IPS-15b (cell line): ENCODE results near the gene NBDY.
"Not testable (repeated sequence)": the region's sequence is repeated elsewhere in the genome, so short reads cannot be mapped to it uniquely, and the experiment has no call there.

Experiments
- H3K27me3 ChIP-seq: one replicate; pipeline ENCODE4 v1.6.1; 2013; ENCODE audit warnings: low read length; ENCODE audit not compliant: control insufficient read depth, insufficient read depth
- H3K36me3 ChIP-seq: one replicate; pipeline ENCODE4 v1.6.1; 2013; ENCODE audit warnings: low read length; ENCODE audit not compliant: control insufficient read depth, insufficient read depth
- H3K4me1 ChIP-seq: one replicate; pipeline ENCODE4 v1.6.1; 2013; ENCODE audit warnings: mild to moderate bottlenecking, low read length; ENCODE audit not compliant: control insufficient read depth, insufficient read depth
- H3K4me3 ChIP-seq: one replicate; pipeline ENCODE4 v1.5.1; 2013; ENCODE audit warnings: low read depth, low read length
- H3K9ac ChIP-seq: one replicate; pipeline ENCODE4 v1.6.1; 2013; ENCODE audit warnings: low read depth, mild to moderate bottlenecking, low read length
- H3K9me3 ChIP-seq: one replicate; pipeline ENCODE4 v1.6.1; 2013; ENCODE audit warnings: mild to moderate bottlenecking, low read length; ENCODE audit not compliant: control insufficient read depth, insufficient read depth

Gene NBDY

DNA sequence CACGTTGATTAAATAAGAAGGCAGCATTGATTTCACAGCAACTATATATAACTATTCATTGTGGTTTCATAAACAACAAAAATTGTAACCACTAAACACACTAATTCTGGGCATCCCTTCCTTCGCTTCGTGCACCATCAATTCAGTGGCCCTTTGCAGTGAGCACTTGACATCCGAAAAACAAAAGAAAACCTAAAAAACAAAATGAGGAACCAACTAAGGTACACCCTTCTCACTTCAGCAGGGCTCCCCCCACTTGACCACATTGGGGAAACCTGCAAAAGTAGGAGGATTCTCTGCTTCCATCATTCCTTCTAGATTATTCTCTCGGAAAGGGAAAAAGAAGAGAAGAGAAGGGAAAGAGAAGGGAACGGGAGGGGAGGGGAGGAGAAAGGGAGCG, 28.3 kb downstream of the NBDY start:
- Histone ChIP-seq H3K9ac (no peak overlapping the region), H3K27me3 (no peaks in the 10 kb centered on the region), H3K4me3 (no peak overlapping the region), H3K36me3 (no peaks in the 10 kb centered on the region), H3K9me3 (no peaks in the 10 kb centered on the region), H3K4me1 (no peaks in the 10 kb centered on the region)

DNA sequence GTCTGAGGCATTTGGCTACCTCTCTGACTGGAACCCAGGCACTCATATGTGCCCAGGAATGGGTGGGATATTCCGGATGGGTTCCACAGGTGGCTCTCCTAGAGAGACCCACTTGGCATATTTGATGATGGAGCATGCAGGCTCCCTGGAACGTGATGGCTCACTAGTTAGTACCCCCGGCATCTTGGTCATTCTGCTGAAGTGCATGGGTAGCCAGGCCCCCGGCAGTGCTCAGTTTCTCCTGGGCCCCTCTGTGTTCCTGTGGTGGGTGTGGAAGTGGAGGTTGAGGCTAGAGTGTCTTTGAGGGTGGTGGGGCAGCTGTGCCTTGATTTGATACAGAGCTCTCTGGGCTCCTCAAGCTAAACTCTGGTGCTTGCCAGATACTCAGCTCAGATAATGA, 29.4 kb downstream of the NBDY start:
- Histone ChIP-seq H3K27me3 (no peaks in the 10 kb centered on the region), H3K9me3 (no peaks in the 10 kb centered on the region), H3K9ac (no peak overlapping the region), H3K36me3 (no peaks in the 10 kb centered on the region), H3K4me1 (no peaks in the 10 kb centered on the region), H3K4me3 (no peak overlapping the region)

DNA sequence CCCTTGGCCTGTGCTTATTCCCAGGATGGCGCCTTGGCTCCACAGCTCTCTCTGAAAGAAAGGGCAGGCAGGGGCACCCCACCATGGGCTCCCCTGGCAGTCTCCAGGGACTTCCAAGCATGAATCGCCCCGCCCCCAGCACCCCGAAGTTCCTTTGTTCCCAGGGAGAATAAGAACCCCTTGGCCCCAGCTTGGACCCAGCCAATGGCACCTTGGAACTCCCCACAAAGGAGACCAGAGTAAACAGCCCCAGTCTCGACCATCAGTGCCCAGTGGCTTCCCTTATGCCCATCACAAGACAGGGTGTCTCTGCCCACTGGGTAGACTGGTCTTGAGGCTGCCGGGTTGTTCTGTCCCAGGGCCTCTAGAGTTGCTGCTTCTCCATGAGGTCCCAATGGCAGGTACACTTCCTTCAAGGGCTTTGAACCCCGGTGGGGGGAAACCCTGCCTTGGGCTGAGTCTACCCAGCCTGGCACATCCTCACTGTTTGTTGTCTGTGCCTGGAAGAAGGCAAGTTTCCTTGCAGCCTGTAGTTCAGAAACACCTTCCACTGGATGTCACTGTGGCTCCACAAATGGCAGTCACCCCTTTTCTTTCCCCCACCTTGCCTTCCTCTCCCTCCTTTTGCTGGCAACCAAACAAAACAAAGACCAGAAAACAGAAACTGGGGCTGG, 30.8 kb downstream of the NBDY start:
- Histone ChIP-seq H3K9ac (no peak overlapping the region), H3K9me3 (no peaks in the 10 kb centered on the region)

DNA sequence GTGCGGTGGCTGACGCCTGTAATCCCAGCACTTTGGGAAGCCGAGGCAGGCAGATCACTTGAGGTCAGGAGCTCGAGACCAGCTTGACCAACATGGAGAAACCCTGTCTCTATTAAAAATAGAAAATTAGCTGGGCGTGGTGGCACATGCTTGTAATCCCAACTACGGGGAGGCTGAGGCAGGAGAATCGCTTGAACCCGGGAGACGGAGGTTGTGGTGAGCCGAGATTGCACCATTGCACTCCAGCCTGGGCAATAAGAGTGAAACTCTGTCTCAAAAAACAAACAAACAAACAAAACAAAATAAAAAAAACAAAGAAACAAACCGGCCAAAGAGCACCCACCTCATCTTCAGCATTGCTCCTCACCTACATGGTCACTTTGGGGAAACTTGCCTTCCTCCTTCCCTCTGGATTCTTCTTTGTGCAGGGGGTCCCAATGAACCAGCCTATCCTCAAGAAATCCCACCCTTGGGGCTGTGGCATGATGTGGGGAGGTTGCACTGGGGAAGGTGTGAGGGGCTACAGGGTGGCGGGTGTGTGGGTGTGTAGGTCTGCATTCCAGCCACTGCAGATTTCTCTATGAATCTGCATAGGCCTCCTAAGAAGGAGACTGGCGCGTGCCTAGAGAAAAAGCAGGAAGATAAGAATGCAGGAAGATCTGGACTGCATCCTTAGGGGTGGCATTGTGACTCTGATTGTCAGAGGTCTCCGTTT, 31.5 kb downstream of the NBDY start:
- not testable (repeated sequence) for H3K27me3 ChIP-seq, H3K4me3 ChIP-seq, H3K36me3 ChIP-seq, H3K9me3 ChIP-seq, H3K9ac ChIP-seq, H3K4me1 ChIP-seq

More for the DNA sequence above, 30.8 kb downstream of the NBDY start:
- no peaks in the 10 kb centered on the region for H3K27me3 ChIP-seq
- H3K4me1 ChIP-seq = no peaks in the 10 kb centered on the region
- no peaks in the 10 kb centered on the region for H3K36me3 ChIP-seq
- no peak overlapping the region for H3K4me3 ChIP-seq

DNA sequence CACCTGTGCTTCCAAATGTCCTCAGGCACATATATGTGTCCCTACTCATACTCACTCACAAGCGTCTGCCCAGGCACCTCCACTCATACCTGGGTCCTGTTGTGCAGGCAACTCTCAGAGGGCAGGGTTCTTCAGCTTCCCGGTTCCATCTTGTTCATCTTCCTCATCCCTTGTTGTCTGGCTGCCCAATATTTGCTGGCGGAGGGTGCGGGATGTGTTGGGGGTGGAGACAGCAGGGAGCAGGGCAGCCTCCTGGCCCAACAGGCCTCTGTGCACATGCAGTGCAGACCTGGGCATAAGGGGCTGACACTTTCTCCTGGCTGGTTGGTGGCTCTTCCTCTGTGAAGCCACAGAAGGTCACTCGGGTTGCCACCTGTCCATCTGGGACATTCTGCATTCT, 32.1 kb downstream of the NBDY start:
- Histone ChIP-seq H3K27me3 (no peaks in the 10 kb centered on the region), H3K9ac (no peak overlapping the region), H3K4me3 (no peak overlapping the region), H3K4me1 (no peaks in the 10 kb centered on the region), H3K36me3 (no peaks in the 10 kb centered on the region), H3K9me3 (no peaks in the 10 kb centered on the region)

DNA sequence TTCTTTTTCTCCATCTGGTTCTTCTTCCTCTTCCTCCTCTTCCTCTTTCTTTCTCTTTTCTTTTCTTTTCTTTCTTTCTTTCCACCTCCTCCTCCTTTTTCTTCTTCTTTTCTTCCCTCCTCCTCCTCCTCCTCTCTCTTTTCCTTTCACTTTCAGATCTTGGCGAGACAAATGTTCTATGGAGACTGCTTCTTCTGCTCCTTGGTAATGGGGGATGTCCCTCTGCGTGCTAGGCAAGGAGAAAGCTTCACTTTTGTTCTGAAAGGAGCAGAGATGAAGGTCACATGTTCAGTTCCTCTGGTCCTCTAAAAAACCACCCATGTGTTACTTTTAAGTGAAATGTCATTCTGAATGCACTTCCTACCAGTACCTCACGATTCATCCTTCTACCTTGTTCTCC, 33.2 kb downstream of the NBDY start:
- Histone ChIP-seq H3K9me3 (no peaks in the 10 kb centered on the region), H3K36me3 (peaks cover 5% of the 10 kb centered on the region), H3K4me1 (no peaks in the 10 kb centered on the region), H3K9ac (no peak overlapping the region), H3K4me3 (no peak overlapping the region), H3K27me3 (no peaks in the 10 kb centered on the region)

DNA sequence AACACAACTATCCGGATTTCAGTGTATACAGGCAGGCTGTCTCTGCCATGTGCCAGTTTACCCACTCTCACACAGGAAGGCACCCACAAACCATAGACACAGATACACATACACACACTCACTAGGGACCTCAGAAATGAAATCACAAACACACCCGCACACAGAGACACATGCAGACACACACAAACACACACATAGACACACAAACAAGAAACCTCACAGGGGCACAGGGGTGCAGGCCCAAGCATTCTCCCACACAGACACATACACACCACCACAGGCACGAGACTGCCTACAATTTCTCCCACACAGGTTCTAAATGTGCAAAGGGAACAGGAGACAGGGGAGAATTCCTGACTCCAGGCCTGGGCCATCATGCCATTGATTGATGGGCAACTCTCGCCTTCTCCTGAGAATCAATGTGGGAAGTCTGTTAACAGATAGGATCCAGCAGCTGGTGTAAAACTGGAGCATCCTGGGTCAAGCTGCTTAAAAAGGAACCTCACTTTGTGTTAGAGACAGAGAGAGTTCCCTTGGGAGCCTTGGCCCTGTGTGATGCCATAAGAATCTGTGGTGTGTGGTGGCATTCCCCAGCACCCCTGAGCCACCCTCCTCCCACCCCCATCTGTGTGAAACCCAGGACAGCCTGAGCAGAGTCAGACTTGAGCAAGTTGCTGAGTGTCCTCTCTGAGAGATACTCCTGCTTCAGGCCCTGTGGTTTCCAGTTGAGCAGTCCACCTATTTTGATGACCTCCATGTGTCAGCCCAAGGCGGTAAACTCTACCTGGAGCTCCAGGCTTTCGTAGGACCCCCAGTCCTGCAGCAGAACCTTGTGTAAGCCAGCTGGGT, 33.9 kb downstream of the NBDY start:
- H3K9ac ChIP-seq = no peak overlapping the region
- H3K4me3 ChIP-seq = no peak overlapping the region
- H3K9me3 ChIP-seq = no peaks in the 10 kb centered on the region
- H3K4me1 ChIP-seq = no peaks in the 10 kb centered on the region
- no peaks in the 10 kb centered on the region for H3K27me3 ChIP-seq
- peaks cover 8% of the 10 kb centered on the region for H3K36me3 ChIP-seq

DNA sequence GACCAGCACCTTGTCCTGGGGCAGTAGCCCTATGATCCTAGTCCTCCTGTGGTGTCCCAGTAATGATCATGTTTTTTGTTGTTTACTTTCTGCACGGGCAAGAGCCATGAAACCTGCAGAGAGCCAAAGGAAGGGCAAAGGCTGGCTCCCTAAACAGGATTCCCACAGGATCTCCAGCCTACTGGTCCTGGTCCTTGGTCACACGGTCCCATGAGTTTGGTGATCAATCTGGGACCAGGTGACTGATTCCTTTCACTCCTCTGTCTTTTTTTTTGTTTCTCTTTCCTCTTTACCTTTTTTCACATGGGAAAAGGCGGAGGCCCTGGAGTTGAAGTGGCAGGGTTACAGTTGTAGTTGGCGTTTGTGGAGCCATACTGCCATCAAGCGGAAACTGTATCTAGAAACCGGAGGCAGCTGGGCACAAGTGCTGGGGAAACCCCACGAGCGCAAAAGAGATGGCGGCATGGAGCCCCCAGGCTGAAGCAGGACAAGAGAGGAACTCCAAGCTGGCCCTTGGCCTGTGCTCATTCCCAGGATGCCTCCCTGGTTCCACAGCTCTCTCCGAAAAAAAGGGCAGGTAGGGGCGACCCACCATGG, 34.6 kb downstream of the NBDY start:
- Histone ChIP-seq H3K4me3 (no peak overlapping the region), H3K9ac (no peak overlapping the region), H3K36me3 (peaks cover 8% of the 10 kb centered on the region), H3K27me3 (no peaks in the 10 kb centered on the region), H3K9me3 (no peaks in the 10 kb centered on the region), H3K4me1 (no peaks in the 10 kb centered on the region)

DNA sequence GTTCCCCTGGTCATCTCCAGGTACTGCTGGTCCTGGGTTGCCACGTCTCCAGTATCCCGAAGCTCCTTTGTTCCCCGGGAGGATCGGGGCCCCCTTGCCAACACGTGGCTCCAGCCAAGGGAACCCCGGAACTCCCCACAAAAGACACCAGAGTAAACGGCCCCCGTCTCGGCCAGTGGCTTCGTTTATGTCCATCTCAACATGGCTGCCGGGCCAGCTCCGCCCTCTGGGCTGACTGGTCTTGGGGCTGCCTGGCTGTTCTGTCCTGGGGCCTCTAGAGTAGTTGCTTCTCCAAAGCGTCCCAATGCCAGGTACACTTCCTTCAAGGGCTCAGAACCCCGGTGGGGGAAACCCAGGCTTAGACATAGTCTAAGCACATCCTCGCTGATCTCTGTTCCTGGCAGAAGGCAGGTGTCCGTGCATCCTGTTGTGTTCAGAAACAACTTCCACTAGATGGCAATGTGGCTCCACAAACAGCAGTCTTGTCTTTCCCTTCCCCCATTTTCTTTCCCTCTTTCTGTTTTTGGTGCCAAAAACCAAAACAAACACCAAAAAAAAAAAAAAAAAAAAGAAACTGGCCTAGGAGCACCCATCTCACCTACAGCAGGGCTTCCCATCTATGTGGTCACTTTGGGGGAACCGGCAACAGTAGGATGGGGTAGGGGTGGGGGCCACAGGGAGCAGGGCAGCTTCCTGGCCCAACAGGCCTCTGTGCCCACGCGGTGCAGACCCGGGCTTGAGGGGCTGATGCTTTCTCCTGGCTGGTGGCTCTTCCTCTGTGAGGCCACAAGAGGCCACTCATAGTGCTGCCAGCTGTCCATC, 35.3 kb downstream of the NBDY start:
- Histone ChIP-seq H3K36me3 (peaks cover 8% of the 10 kb centered on the region), H3K27me3 (no peaks in the 10 kb centered on the region), H3K4me3 (no peak overlapping the region), H3K9me3 (no peaks in the 10 kb centered on the region), H3K4me1 (no peaks in the 10 kb centered on the region), H3K9ac (no peak overlapping the region)

DNA sequence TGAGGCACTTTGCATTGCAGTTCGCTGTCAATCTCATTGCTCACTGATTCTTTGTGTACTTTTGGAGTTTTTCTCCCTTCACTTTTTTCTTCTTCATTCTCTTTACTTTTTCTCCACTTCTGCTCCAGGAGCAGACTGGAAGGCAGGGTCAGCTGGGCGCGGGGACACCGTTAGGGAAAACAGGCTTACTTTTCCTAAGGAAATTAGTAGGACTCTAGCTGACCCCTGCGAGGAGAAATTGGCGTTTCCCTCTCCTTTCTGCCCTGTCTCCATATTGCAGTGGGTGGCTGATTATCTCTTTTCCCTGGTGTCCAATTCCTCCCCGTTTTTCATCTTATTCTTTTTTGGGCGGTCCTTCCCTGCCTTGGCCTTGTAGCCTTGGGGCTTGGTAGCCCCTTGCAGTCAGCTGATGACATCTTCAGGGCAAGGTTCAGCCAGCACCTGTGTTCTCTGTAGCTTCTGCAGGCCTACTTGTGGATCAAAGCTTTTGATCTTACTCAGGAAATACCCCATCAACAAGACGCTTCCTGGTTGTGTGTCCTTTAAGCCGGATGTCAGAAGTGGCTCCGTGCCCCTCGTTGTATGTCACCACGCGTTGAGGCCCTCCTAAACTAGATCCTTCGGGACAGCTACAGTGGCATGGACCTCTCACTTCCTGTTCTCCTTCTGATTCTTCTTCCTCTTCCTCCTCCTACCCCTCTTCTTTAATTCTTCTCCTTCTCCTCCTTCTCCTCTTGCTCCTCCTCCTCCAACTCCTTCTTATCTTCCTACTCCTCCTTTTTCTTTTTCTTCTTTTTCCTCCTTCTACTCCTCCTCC, 36.1 kb downstream of the NBDY start:
- Histone ChIP-seq H3K4me1 (no peaks in the 10 kb centered on the region), H3K9me3 (no peaks in the 10 kb centered on the region), H3K36me3 (peaks cover 8% of the 10 kb centered on the region), H3K27me3 (no peaks in the 10 kb centered on the region), H3K4me3 (no peak overlapping the region), H3K9ac (no peak overlapping the region)
